HUES6 (cell line): Measurements from ENCODE around the gene PPFIBP2.

Experiments
- H3K27ac ChIP-seq: 2 replicates; pipeline ENCODE4 v1.7.0; 2013; ENCODE audit warnings: low read depth, mild to moderate bottlenecking, low read length, inconsistent platforms
- H3K27me3 ChIP-seq: 2 replicates; pipeline ENCODE4 v1.6.1; 2013; ENCODE audit warnings: low read length; ENCODE audit not compliant: control insufficient read depth, insufficient read depth
- H3K36me3 ChIP-seq: 2 replicates; pipeline ENCODE4 v1.6.1; 2013; ENCODE audit warnings: low read length; ENCODE audit not compliant: control insufficient read depth, insufficient read depth
- H3K4me1 ChIP-seq: 2 replicates; pipeline ENCODE4 v1.6.1; 2013; ENCODE audit warnings: low read length; ENCODE audit not compliant: control insufficient read depth, insufficient read depth
- H3K4me3 ChIP-seq: 2 replicates; pipeline ENCODE4 v1.5.1; 2013; ENCODE audit warnings: low read depth, low read length
- H3K9ac ChIP-seq: one replicate; pipeline ENCODE4 v1.6.1; 2013; ENCODE audit warnings: mild to moderate bottlenecking, low read length
- H3K9me3 ChIP-seq: 2 replicates; pipeline ENCODE4 v1.6.1; 2013; ENCODE audit warnings: low read depth, low read length; ENCODE audit not compliant: control insufficient read depth, insufficient read depth

PPFIBP2 gene

GRCh38 chr11:7637447-7638157 is 123.8 kb downstream of the PPFIBP2 start:
- Histone ChIP-seq H3K4me1 (peaks cover 12% of the 10 kb centered on the region; the same call in 1 of the 2 replicates), H3K4me3 (no peak overlapping the region), H3K27ac (no peak overlapping the region), H3K9ac (no peak overlapping the region), H3K9me3 (no peaks in the 10 kb centered on the region), H3K27me3 (no peaks in the 10 kb centered on the region), H3K36me3 (peaks cover 4% of the 10 kb centered on the region; the same call in 1 of the 2 replicates)

- Histone ChIP-seq H3K36me3 (no peaks in the 10 kb centered on the region), H3K4me3 (no peak overlapping the region), H3K4me1 (peaks cover 12% of the 10 kb centered on the region; the same call in 1 of the 2 replicates), H3K9ac (no peak overlapping the region), H3K9me3 (no peaks in the 10 kb centered on the region), H3K27me3 (no peaks in the 10 kb centered on the region), H3K27ac (no peak overlapping the region)
These were observed 125.2 kb downstream of the PPFIBP2 start for GRCh38 chr11:7638710-7639642.

GRCh38 chr11:7639643-7640025 is 125.8 kb downstream of the PPFIBP2 start:
- Histone ChIP-seq H3K4me3 (no peak overlapping the region), H3K27ac (no peak overlapping the region), H3K4me1 (peaks cover 12% of the 10 kb centered on the region; the same call in 1 of the 2 replicates), H3K36me3 (no peaks in the 10 kb centered on the region), H3K9ac (no peak overlapping the region), H3K27me3 (no peaks in the 10 kb centered on the region), H3K9me3 (no peaks in the 10 kb centered on the region)

- Histone ChIP-seq H3K4me3 (no peak overlapping the region), H3K4me1 (peaks cover 12% of the 10 kb centered on the region; the same call in 1 of the 2 replicates), H3K27ac (no peak overlapping the region), H3K9ac (no peak overlapping the region), H3K36me3 (no peaks in the 10 kb centered on the region), H3K27me3 (no peaks in the 10 kb centered on the region), H3K9me3 (no peaks in the 10 kb centered on the region)
These were observed 127.0 kb downstream of the PPFIBP2 start for GRCh38 chr11:7640816-7641215.

GRCh38 chr11:7642747-7643146 is 128.9 kb downstream of the PPFIBP2 start:
- H3K4me1 ChIP-seq = peaks cover 8% of the 10 kb centered on the region; the same call in 1 of the 2 replicates
- H3K36me3 ChIP-seq = no peaks in the 10 kb centered on the region
- no peaks in the 10 kb centered on the region for H3K27me3 ChIP-seq
- H3K9ac ChIP-seq = no peak overlapping the region
- H3K27ac ChIP-seq = no peak overlapping the region
- no peak overlapping the region for H3K4me3 ChIP-seq
- H3K9me3 ChIP-seq = no peaks in the 10 kb centered on the region

- H3K9me3 ChIP-seq = no peaks in the 10 kb centered on the region
- no peak overlapping the region for H3K4me3 ChIP-seq
- H3K4me1 ChIP-seq = peaks cover 7% of the 10 kb centered on the region; the same call in 1 of the 2 replicates
- no peak overlapping the region for H3K27ac ChIP-seq
- no peak overlapping the region for H3K9ac ChIP-seq
- H3K27me3 ChIP-seq = no peaks in the 10 kb centered on the region
- H3K36me3 ChIP-seq = no peaks in the 10 kb centered on the region
These were observed 129.5 kb downstream of the PPFIBP2 start for GRCh38 chr11:7643314-7643713.

GRCh38 chr11:7645206-7645605 is 131.4 kb downstream of the PPFIBP2 start:
- H3K36me3 ChIP-seq = no peaks in the 10 kb centered on the region

GRCh38 chr11:7646866-7647265 is 133.1 kb downstream of the PPFIBP2 start:
- Histone ChIP-seq H3K27ac (no peak overlapping the region), H3K4me3 (no peak overlapping the region), H3K9me3 (no peaks in the 10 kb centered on the region)

More at GRCh38 chr11:7645206-7645605, 131.4 kb downstream of the PPFIBP2 start:
- Histone ChIP-seq H3K9ac (no peak overlapping the region), H3K4me1 (no peaks in the 10 kb centered on the region), H3K9me3 (no peaks in the 10 kb centered on the region), H3K27me3 (no peaks in the 10 kb centered on the region), H3K4me3 (no peak overlapping the region), H3K27ac (no peak overlapping the region)

GRCh38 chr11:7648264-7648663 is 134.5 kb downstream of the PPFIBP2 start:
- H3K4me1 ChIP-seq = no peaks in the 10 kb centered on the region
- H3K9me3 ChIP-seq = no peaks in the 10 kb centered on the region
- H3K27ac ChIP-seq = no peak overlapping the region
- H3K36me3 ChIP-seq = peaks cover 2% of the 10 kb centered on the region
- no peaks in the 10 kb centered on the region for H3K27me3 ChIP-seq
- no peak overlapping the region for H3K9ac ChIP-seq
- H3K4me3 ChIP-seq = no peak overlapping the region

More at GRCh38 chr11:7646866-7647265, 133.1 kb downstream of the PPFIBP2 start:
- H3K36me3 ChIP-seq = no peaks in the 10 kb centered on the region
- H3K4me1 ChIP-seq = no peaks in the 10 kb centered on the region
- H3K9ac ChIP-seq = no peak overlapping the region
- no peaks in the 10 kb centered on the region for H3K27me3 ChIP-seq

- Histone ChIP-seq H3K27me3 (no peaks in the 10 kb centered on the region), H3K9me3 (no peaks in the 10 kb centered on the region), H3K4me1 (no peaks in the 10 kb centered on the region), H3K4me3 (no peak overlapping the region), H3K36me3 (peaks cover 6% of the 10 kb centered on the region), H3K27ac (no peak overlapping the region), H3K9ac (no peak overlapping the region)
These were observed 137.3 kb downstream of the PPFIBP2 start for GRCh38 chr11:7651140-7651551.

GRCh38 chr11:7651700-7652099 is 137.9 kb downstream of the PPFIBP2 start:
- Histone ChIP-seq H3K9ac (no peak overlapping the region), H3K27me3 (no peaks in the 10 kb centered on the region), H3K9me3 (no peaks in the 10 kb centered on the region), H3K4me3 (no peak overlapping the region), H3K36me3 (peaks cover 6% of the 10 kb centered on the region), H3K27ac (no peak overlapping the region), H3K4me1 (no peaks in the 10 kb centered on the region)
